HEK293 (cell line): ENCODE measurements around the gene PRKCG.

Experiments
- HOXC10 ChIP-seq: sonication (generic); formaldehyde crosslinking; IDR thresholded peaks from 2 replicates; pipeline ENCODE4 v1.8.1; 2023; ENCODE audit warnings: mild to moderate bottlenecking, missing genetic modification reagents
- INSM2 ChIP-seq: fragments of 450-650 bp; formaldehyde crosslinking; IDR thresholded peaks from 2 replicates; pipeline ENCODE4 v1.5.1; 2016; ENCODE audit warnings: missing biosample characterization, missing genetic modification characterization
- REST ChIP-seq: fragments of 450-650 bp; formaldehyde crosslinking; IDR thresholded peaks from 2 replicates; pipeline ENCODE4 v1.5.1; 2016; ENCODE audit warnings: missing biosample characterization, missing genetic modification characterization
- SP3 ChIP-seq: fragments of 450-650 bp; formaldehyde crosslinking; IDR thresholded peaks from 2 replicates; pipeline ENCODE4 v1.5.1; 2016; ENCODE audit warnings: missing biosample characterization, missing genetic modification characterization
- ZBTB10 ChIP-seq: fragments of 450-650 bp; formaldehyde crosslinking; IDR thresholded peaks from 2 replicates; pipeline ENCODE4 v1.5.1; 2016; ENCODE audit warnings: missing biosample characterization, missing genetic modification characterization
- ZBTB17 ChIP-seq: fragments of 450-650 bp; formaldehyde crosslinking; IDR thresholded peaks from 2 replicates; pipeline ENCODE4 v1.5.1; 2016; ENCODE audit warnings: missing biosample characterization, missing genetic modification characterization
- ZBTB49 ChIP-seq: fragments of 450-650 bp; formaldehyde crosslinking; IDR thresholded peaks from 2 replicates; pipeline ENCODE4 v1.5.1; 2016; ENCODE audit warnings: missing biosample characterization, missing genetic modification characterization, low read depth
- ZFP69B ChIP-seq: fragments of 450-650 bp; formaldehyde crosslinking; IDR thresholded peaks from 2 replicates; pipeline ENCODE4 v1.5.1; 2016; ENCODE audit warnings: missing biosample characterization, missing genetic modification characterization
- ZNF121 ChIP-seq: fragments of 450-650 bp; formaldehyde crosslinking; IDR thresholded peaks from 2 replicates; pipeline ENCODE4 v1.5.1; 2016; ENCODE audit warnings: missing biosample characterization, missing genetic modification characterization
- ZNF266 ChIP-seq: fragments of 450-650 bp; formaldehyde crosslinking; IDR thresholded peaks from 2 replicates; pipeline ENCODE4 v1.5.1; 2016; ENCODE audit warnings: missing biosample characterization, missing genetic modification characterization, low read depth
- ZNF280D ChIP-seq: fragments of 450-650 bp; formaldehyde crosslinking; IDR thresholded peaks from 2 replicates; pipeline ENCODE4 v1.5.1; 2016; ENCODE audit warnings: missing biosample characterization, missing genetic modification characterization
- ZNF571 ChIP-seq: fragments of 450-650 bp; formaldehyde crosslinking; IDR thresholded peaks from 2 replicates; pipeline ENCODE4 v1.5.0; 2017; ENCODE audit warnings: missing biosample characterization, missing genetic modification characterization
- ZNF621 ChIP-seq: fragments of 450-650 bp; formaldehyde crosslinking; IDR thresholded peaks from 2 replicates; pipeline ENCODE4 v1.5.1; 2017; ENCODE audit warnings: missing biosample characterization, missing genetic modification characterization
- ZNF76 ChIP-seq: fragments of 450-650 bp; formaldehyde crosslinking; IDR thresholded peaks from 2 replicates; pipeline ENCODE4; 2016; ENCODE audit warnings: low read depth, missing biosample characterization, missing genetic modification characterization, borderline replicate concordance
- ZNF768 ChIP-seq: fragments of 450-650 bp; formaldehyde crosslinking; IDR thresholded peaks from 2 replicates; pipeline ENCODE4 v1.5.1; 2018; ENCODE audit warnings: missing biosample characterization, mild to moderate bottlenecking, missing genetic modification characterization

PRKCG gene

GRCh38 chr19:53908106-53908934, 26.3 kb downstream of the PRKCG start (continued):
- TF ChIP-seq REST (no peak), ZNF280D (tag by site-specific recombination) (no peak), ZBTB10 (tag by site-specific recombination) (0 out of 2 replicates have a peak, but pooled peaks have one; percentile 33), ZNF768 (tag by site-specific recombination) (no peak), ZNF121 (tag by site-specific recombination) (no peak), ZNF76 (tag by site-specific recombination) (peak; percentile 95), ZBTB17 (tag by site-specific recombination) (peak; percentile 78), ZNF266 (tag by site-specific recombination) (no peak), ZBTB49 (no peak), ZNF621 (tag by site-specific recombination) (no peak), INSM2 (tag by site-specific recombination) (no peak), SP3 (tag by site-specific recombination) (peak; percentile 69), ZFP69B (tag by site-specific recombination) (0 out of 2 replicates have a peak, but pooled peaks have one; percentile 20), HOXC10 (CRISPR knock-in tag) (0 out of 2 replicates have a peak, but pooled peaks have one; percentile 73), ZNF571 (tag by site-specific recombination) (no peak)
- TF ChIP-seq, all 188 proteins: peak for 10
